ENCODE measurements around the gene DOCK9. TPM values are rescaled to one million over a fixed set of nuclear protein-coding genes. Genes with fewer than 3 reads are reported as not detected.

The DOCK9 gene
- total RNA-seq, 2 experiments from 2014 or later: 33.4 to 36.9 TPM

GRCh38 chr13:98821372-98822224 is 156.3 kb downstream of the DOCK9 start:
- ATAC-seq: no peak
- POLR2A ChIA-PET: no interaction called here
- intact Hi-C loops (cut with micrococcal nuclease): no loop called here
- CTCF ChIA-PET: interaction anchor here (1.6 kb wide), 1 partner anchor 18 kb away, joined by 5 read pairs; no protein-coding TSS in a partner anchor
- H3K36me3 Mint-ChIP-seq (ENCODE audit: low read depth): peaks cover 24% of the 10 kb centered on the region
- H3K9me3 Mint-ChIP-seq: no peaks in the 10 kb centered on the region
- H3K4me1 Mint-ChIP-seq (ENCODE audit: low read depth): peaks cover 13% of the 10 kb centered on the region
- no peak overlapping the region for H3K27ac Mint-ChIP-seq
- H3K27me3 Mint-ChIP-seq: no peaks in the 10 kb centered on the region
- no peak for TF ChIP-seq CTCF (IDR thresholded peaks at IDR 0.05)
- H3K4me3 Mint-ChIP-seq: no peak overlapping the region
- no peak for DNase-seq

GRCh38 chr13:98820744-98821371 is 157.0 kb downstream of the DOCK9 start:
- H3K27me3 Mint-ChIP-seq: no peaks in the 10 kb centered on the region
- H3K27ac Mint-ChIP-seq: no peak overlapping the region
- no peak for TF ChIP-seq CTCF (IDR thresholded peaks at IDR 0.05)
- DNase-seq: no peak
- no peak overlapping the region for H3K4me3 Mint-ChIP-seq
- peaks cover 7% of the 10 kb centered on the region for H3K4me1 Mint-ChIP-seq (ENCODE audit: low read depth)
- no peaks in the 10 kb centered on the region for H3K9me3 Mint-ChIP-seq
- peaks cover 26% of the 10 kb centered on the region for H3K36me3 Mint-ChIP-seq (ENCODE audit: low read depth)
- no peak for ATAC-seq
- intact Hi-C loops (cut with micrococcal nuclease): no loop called here
- CTCF ChIA-PET: interaction anchor here (0.8 to 1.6 kb wide), 4 partner anchors 19 to 376 kb away, joined by 3 to 5 read pairs (median 3); no protein-coding TSS in a partner anchor
- POLR2A ChIA-PET: no interaction called here

- POLR2A ChIA-PET: no interaction called here
- intact Hi-C loops (cut with micrococcal nuclease): no loop called here
- no peak for TF ChIP-seq CTCF (IDR thresholded peaks at IDR 0.05)
- no peak overlapping the region for H3K27ac Mint-ChIP-seq
- peaks cover 5% of the 10 kb centered on the region for H3K4me1 Mint-ChIP-seq (ENCODE audit: low read depth)
- no peak overlapping the region for H3K4me3 Mint-ChIP-seq
- CTCF ChIA-PET: interaction anchor here (0.8 to 1.6 kb wide), 4 partner anchors 20 to 376 kb away, joined by 3 to 5 read pairs (median 3); no protein-coding TSS in a partner anchor
- ATAC-seq (no peak), DNase-seq (no peak)
- H3K36me3 Mint-ChIP-seq (ENCODE audit: low read depth): peaks cover 24% of the 10 kb centered on the region
- H3K27me3 Mint-ChIP-seq: no peaks in the 10 kb centered on the region
- no peaks in the 10 kb centered on the region for H3K9me3 Mint-ChIP-seq
Measured at GRCh38 chr13:98820300-98820699, 157.6 kb downstream of the DOCK9 start.

- intact Hi-C loops (cut with micrococcal nuclease): no loop called here
- no peak for DNase-seq
- Mint-ChIP-seq H3K4me3 (no peak overlapping the region), H3K36me3 (ENCODE audit: low read depth) (peaks cover 19% of the 10 kb centered on the region), H3K27ac (no peak overlapping the region), H3K9me3 (no peaks in the 10 kb centered on the region), H3K27me3 (no peaks in the 10 kb centered on the region), H3K4me1 (ENCODE audit: low read depth) (no peaks in the 10 kb centered on the region)
- no peak for ATAC-seq
- ChIA-PET CTCF (interaction anchor here (1.0 to 1.6 kb wide), 4 partner anchors 9 to 375 kb away, joined by 3 to 4 read pairs (median 3); no protein-coding TSS in a partner anchor), POLR2A (no interaction called here)
- TF ChIP-seq CTCF (IDR thresholded peaks at IDR 0.05): no peak
Measured at GRCh38 chr13:98819382-98820010, 158.4 kb downstream of the DOCK9 start.

Measured in activated CD8-positive, alpha-beta T cell treated with anti-CD3 and anti-CD28 coated beads for 36 hours (primary cell).